Measurements from ENCODE around the gene DHX38. TPM values are rescaled to one million over a fixed set of nuclear protein-coding genes. Genes with fewer than 3 reads are reported as not detected.
A peak's percentile ranks its signal among the peaks of the same experiment; 100 is the strongest.

The DHX38 gene
- total RNA-seq (10 to 100 TPM; 24.8 to 54.0 (median 36.7) TPM), polyA plus RNA-seq (10 to 100 TPM; 16.2 to 55.4 (median 25.7) TPM)

- 0% methylated on average over 43 of the region's 43 CpGs for WGBS, 2 donors
- H3K27ac ChIP-seq = peak within 1 kb of the TSS; percentile 91 to 95 (median 92)
- intact Hi-C loops (cut with DNase I) = loop anchor here (1.0 to 10.0 kb wide), 4 partner anchors 85 to 631 kb away; partner anchors contain the start of genes DHODH, IST1, PHLPP2 and ZNF23
- peaks cover 0 to 40% (median 34%) of the 10 kb centered on the region in 4 donors for H3K4me1 ChIP-seq
- peaks cover 4 to 48% (median 33%) of the 10 kb centered on the region in 4 donors for H3K36me3 ChIP-seq
- H3K9me3 ChIP-seq = no peaks in the 10 kb centered on the region
- H3K27me3 ChIP-seq = no peaks in the 10 kb centered on the region
- TF ChIP-seq POLR2AphosphoS5 (IDR thresholded peaks at IDR 0.05) (peak; percentile 87 to 96 (median 94)), EP300 (IDR thresholded peaks at IDR 0.05) (no peak), POLR2A (IDR thresholded peaks at IDR 0.05) (peak; percentile 74 to 80)
- peak; percentile 97 for DNase-seq
- H3K4me3 ChIP-seq = peak within 1 kb of the TSS; percentile 73 to 94 (median 83)
Observed at GRCh38 chr16:72093448-72094265, at the start of gene DHX38, which contains the start of gene TXNL4B. Gene DHX38, plus strand, starts transcription at chr16:72093847. Its CDS starts 2,311 bp downstream, at chr16:72096158. Gene TXNL4B, minus strand, starts transcription at chr16:72093620. Its CDS starts 2,871 bp downstream, at chr16:72090749.

DNA sequence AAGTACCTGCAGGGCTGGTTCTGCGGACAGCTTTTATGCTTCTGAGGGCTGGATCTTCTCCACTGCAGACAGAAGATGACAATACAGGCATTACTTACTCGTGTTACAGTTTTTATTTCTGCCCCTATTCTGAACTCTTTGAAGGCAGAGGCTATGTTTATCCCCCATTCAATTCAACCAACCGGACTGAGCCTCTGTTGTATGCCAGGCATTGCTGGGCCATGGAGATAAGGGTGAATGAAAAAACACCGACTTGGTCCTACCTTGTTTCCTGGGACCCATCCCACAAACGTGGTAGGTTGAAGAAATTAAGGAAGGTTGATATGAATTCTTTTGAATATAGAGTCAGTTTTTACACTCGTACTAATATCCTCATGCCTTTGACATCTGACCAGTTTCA lies 49.4 kb upstream of the DHX38 start:
- 78 to 86% methylated on average over 6 of the region's 6 CpGs for WGBS, 2 donors
- Histone ChIP-seq H3K4me1 (no peaks in the 10 kb centered on the region), H3K36me3 (peaks cover 0 to 28% (median 5%) of the 10 kb centered on the region in 4 donors), H3K4me3 (no peak overlapping the region), H3K9me3 (no peaks in the 10 kb centered on the region), H3K27me3 (no peaks in the 10 kb centered on the region), H3K27ac (no peak overlapping the region)
- no peak for TF ChIP-seq EP300 (IDR thresholded peaks at IDR 0.05)
- TF ChIP-seq POLR2A (IDR thresholded peaks at IDR 0.05) = no peak
- TF ChIP-seq POLR2AphosphoS5 (IDR thresholded peaks at IDR 0.05) = no peak
- TF ChIP-seq, protein P1, sequence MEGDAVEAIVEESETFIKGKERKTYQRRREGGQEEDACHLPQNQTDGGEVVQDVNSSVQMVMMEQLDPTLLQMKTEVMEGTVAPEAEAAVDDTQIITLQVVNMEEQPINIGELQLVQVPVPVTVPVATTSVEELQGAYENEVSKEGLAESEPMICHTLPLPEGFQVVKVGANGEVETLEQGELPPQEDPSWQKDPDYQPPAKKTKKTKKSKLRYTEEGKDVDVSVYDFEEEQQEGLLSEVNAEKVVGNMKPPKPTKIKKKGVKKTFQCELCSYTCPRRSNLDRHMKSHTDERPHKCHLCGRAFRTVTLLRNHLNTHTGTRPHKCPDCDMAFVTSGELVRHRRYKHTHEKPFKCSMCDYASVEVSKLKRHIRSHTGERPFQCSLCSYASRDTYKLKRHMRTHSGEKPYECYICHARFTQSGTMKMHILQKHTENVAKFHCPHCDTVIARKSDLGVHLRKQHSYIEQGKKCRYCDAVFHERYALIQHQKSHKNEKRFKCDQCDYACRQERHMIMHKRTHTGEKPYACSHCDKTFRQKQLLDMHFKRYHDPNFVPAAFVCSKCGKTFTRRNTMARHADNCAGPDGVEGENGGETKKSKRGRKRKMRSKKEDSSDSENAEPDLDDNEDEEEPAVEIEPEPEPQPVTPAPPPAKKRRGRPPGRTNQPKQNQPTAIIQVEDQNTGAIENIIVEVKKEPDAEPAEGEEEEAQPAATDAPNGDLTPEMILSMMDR (IDR thresholded peaks at IDR 0.05) = no peak
- intact Hi-C loops (cut with DNase I) = no loop called here
- no peak for DNase-seq

- no peaks in the 10 kb centered on the region for H3K27me3 ChIP-seq
- WGBS, 2 donors = 70 to 87% methylated on average over 2 of the region's 2 CpGs
- H3K4me3 ChIP-seq = no peak overlapping the region
- TF ChIP-seq POLR2AphosphoS5 (IDR thresholded peaks at IDR 0.05) = no peak
- no peak for TF ChIP-seq EP300 (IDR thresholded peaks at IDR 0.05)
- TF ChIP-seq, protein P1 (IDR thresholded peaks at IDR 0.05) = no peak
- no peak for TF ChIP-seq POLR2A (IDR thresholded peaks at IDR 0.05)
- no peak for DNase-seq
- intact Hi-C loops (cut with DNase I) = no loop called here
- H3K36me3 ChIP-seq = peaks cover 0 to 28% (median 5%) of the 10 kb centered on the region in 4 donors
- no peak overlapping the region for H3K27ac ChIP-seq
- no peaks in the 10 kb centered on the region for H3K9me3 ChIP-seq
- no peaks in the 10 kb centered on the region for H3K4me1 ChIP-seq
Observed at GRCh38 chr16:72044825-72045359, 48.8 kb upstream of the DHX38 start.

GRCh38 chr16:72049110-72049509 lies 44.5 kb upstream of the DHX38 start:
- Histone ChIP-seq H3K4me3 (no peak overlapping the region), H3K9me3 (no peaks in the 10 kb centered on the region), H3K27me3 (no peaks in the 10 kb centered on the region), H3K36me3 (peaks cover 0 to under 1% (median 0%) of the 10 kb centered on the region in 4 donors), H3K4me1 (no peaks in the 10 kb centered on the region), H3K27ac (no peak overlapping the region)
- TF ChIP-seq POLR2A (IDR thresholded peaks at IDR 0.05) (no peak), EP300 (IDR thresholded peaks at IDR 0.05) (no peak), POLR2AphosphoS5 (IDR thresholded peaks at IDR 0.05) (no peak)
- TF ChIP-seq, protein P1 (IDR thresholded peaks at IDR 0.05) = no peak
- intact Hi-C loops (cut with DNase I) = no loop called here
- no peak for DNase-seq

Measured in sigmoid colon (tissue), 7 donors.